CD4-positive, alpha-beta memory T cell (primary cell): Measurements from ENCODE around the gene VPS54. TPM values are rescaled to one million over a fixed set of nuclear protein-coding genes. Genes with fewer than 3 reads are reported as not detected.
"Not testable (repeated sequence)": the region's sequence is repeated elsewhere in the genome, so short reads cannot be mapped to it uniquely, and the experiment has no call there.

Experiments used
- CTCF ChIA-PET: fragments of 350-600 bp; sonication (Branson Sonifier 250); formaldehyde crosslinking; loops from one replicate; lab custom pipeline; 2021; ENCODE audit warnings: inconsistent platforms; ENCODE audit not compliant: partially characterized antibody; lab: Charles Lee
- POLR2A ChIA-PET: fragments of 350-600 bp; sonication (Branson Sonifier 250); formaldehyde crosslinking; loops from one replicate; lab custom pipeline; 2021; ENCODE audit not compliant: partially characterized antibody; lab: Charles Lee
- DNase-seq, 5 donors: peaks; one replicate each; pipeline versions ENCODE4 v3.0.0 to v3.0.0-alpha.2; 2020 to 2022; ENCODE audit warnings: mixed read lengths in 1 of 5
- H3K27ac ChIP-seq: one replicate; pipeline ENCODE4 v1.7.0; 2013; ENCODE audit warnings: low read depth, low read length
- H3K27me3 ChIP-seq: 2 replicates; pipeline ENCODE4 v1.7.0; 2013; ENCODE audit warnings: mild to moderate bottlenecking, low read length, moderate library complexity; ENCODE audit not compliant: insufficient read depth
- H3K36me3 ChIP-seq: 2 replicates; pipeline ENCODE4 v1.7.0; 2013; ENCODE audit warnings: mild to moderate bottlenecking, low read length, moderate library complexity; ENCODE audit not compliant: insufficient read depth
- H3K4me1 ChIP-seq: 2 replicates; pipeline ENCODE4 v1.7.0; 2013; ENCODE audit warnings: mild to moderate bottlenecking, low read length, moderate library complexity; ENCODE audit not compliant: insufficient read depth
- H3K4me3 ChIP-seq, 2 donors: one replicate each; pipeline ENCODE4 v1.7.0; 2013; ENCODE audit warnings: low read length in 2 of 2, mild to moderate bottlenecking in 1 of 2
- H3K9me3 ChIP-seq, 2 donors: one replicate each; pipeline ENCODE4 v1.7.0; 2013; ENCODE audit warnings: low read length in 2 of 2, control low read depth in 1 of 2; ENCODE audit not compliant: control insufficient read depth in 1 of 2
- H3K27ac Mint-ChIP-seq, 7 donors: one replicate each; pipeline ENCODE4 v1.8.0; 2020 to 2021; ENCODE audit warnings: mixed read lengths in 7 of 7, mild to moderate bottlenecking in 6 of 7, inconsistent platforms in 3 of 7, moderate library complexity in 3 of 7
- H3K27me3 Mint-ChIP-seq, 2 donors: one replicate each; pipeline ENCODE4 v1.8.0; 2020 to 2021; ENCODE audit warnings: mixed read lengths in 2 of 2
- H3K36me3 Mint-ChIP-seq, 2 donors: one replicate each; pipeline ENCODE4 v1.8.0; 2020 to 2021; ENCODE audit warnings: mixed read lengths in 2 of 2, inconsistent platforms in 1 of 2, mild to moderate bottlenecking in 1 of 2
- H3K4me1 Mint-ChIP-seq, 4 donors: one replicate each; pipeline ENCODE4 v1.8.0; 2020 to 2021; ENCODE audit warnings: mixed read lengths in 4 of 4, mild to moderate bottlenecking in 1 of 4
- H3K4me3 Mint-ChIP-seq, 8 donors: one replicate each; pipeline ENCODE4 v1.8.0; 2020 to 2021; ENCODE audit warnings: mixed read lengths in 8 of 8, mild to moderate bottlenecking in 7 of 8, moderate library complexity in 6 of 8, inconsistent platforms in 3 of 8
- H3K9me3 Mint-ChIP-seq, 8 donors: one replicate each; pipeline ENCODE4 v1.8.0; 2020 to 2021; ENCODE audit warnings: mixed read lengths in 8 of 8, mild to moderate bottlenecking in 5 of 8, inconsistent platforms in 3 of 8, moderate library complexity in 1 of 8
- intact Hi-C: fragments of 100-400 bp; cut with micrococcal nuclease; formaldehyde crosslinking; loops from one replicate; pipeline ENCODE4 v1.15.1; 2023
- polyA plus RNA-seq, 2 donors: library from polyadenylated mRNA; unstranded; fragments of 300-500 nt; fragmentation: Illumina TruSeq; gene quantifications; one replicate each; pipeline ENCODE4 v1.2.3, GENCODE V29; 2021
- total RNA-seq, 2 experiments: library from RNA; stranded (reverse); gene quantifications; one replicate each; pipeline ENCODE4 v1.2.3, GENCODE V29; 2021

VPS54 gene
- total and polyA plus RNA-seq, 4 experiments from 2014 or later = 4.0 to 16.4 (median 12.2) TPM

DNA sequence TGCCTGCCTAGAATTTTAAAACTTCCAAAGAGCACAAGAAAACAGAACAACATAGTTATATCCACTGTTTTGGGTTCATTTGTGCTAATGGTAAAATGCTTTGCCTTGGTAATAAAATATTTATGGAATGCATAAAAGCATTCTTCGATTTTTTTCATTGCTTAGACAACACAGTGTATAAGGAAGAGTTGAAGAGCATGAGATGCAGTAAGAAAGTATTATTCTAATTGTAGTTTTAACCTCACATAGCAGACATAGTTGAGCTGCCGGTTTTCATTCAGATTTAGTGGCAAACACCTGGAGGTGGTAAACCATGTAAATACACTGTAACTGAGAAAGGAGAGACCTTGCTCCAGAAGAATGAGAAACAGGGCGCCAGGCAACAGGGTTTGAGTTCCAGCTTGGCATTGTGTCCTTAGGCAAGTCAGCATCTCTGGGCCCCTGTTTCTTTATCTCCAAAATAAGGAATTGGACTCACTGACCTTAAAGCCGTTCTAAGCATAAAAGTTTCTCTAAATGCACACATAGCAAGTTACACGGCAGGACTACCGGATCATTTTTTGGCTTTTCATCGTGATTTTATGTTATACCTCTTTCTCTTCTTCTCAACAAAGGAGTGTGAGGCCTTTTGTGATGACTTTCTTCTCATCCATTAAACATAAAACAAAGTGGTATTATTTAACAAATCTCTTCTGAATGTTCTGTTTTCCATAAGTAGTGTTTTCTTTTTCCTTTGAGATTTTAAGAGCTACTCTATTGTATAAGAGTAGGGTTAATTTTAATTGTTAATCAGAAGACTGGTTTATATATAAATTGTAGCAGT lies 169.6 kb downstream of the VPS54 start:
- H3K36me3 ChIP-seq = no peaks in the 10 kb centered on the region
- Mint-ChIP-seq H3K4me1 (peaks cover 60 to 94% (median 75%) of the 10 kb centered on the region in 4 donors), H3K36me3 (peaks cover 9 to 13% of the 10 kb centered on the region in 2 donors), H3K27ac (peak overlapping the region in 5 of 7 donors; percentile 62 to 91 (median 82)), H3K27me3 (no peaks in the 10 kb centered on the region), H3K9me3 (peaks cover 0 to 3% (median 0%) of the 10 kb centered on the region in 8 donors), H3K4me3 (peak overlapping the region in 4 of 8 donors; percentile 1 to 67 (median 28))
- ChIA-PET CTCF (interaction anchor here (1.2 to 3.3 kb wide), 3 partner anchors 9 to 262 kb away, joined by 3 to 27 read pairs (median 4); partner anchors contain the start of gene WDPCP), POLR2A (interaction anchor here (2.2 kb wide), 1 partner anchor 8 kb away, joined by 18 read pairs; the partner anchor contains the start of gene UGP2)
- DNase-seq = no peak
- H3K27me3 ChIP-seq = no peaks in the 10 kb centered on the region
- no peaks in the 10 kb centered on the region for H3K9me3 ChIP-seq
- no peak overlapping the region for H3K4me3 ChIP-seq
- intact Hi-C loops = no loop called here
- H3K27ac ChIP-seq = no peak overlapping the region
- H3K4me1 ChIP-seq = peaks cover 74% of the 10 kb centered on the region

DNA sequence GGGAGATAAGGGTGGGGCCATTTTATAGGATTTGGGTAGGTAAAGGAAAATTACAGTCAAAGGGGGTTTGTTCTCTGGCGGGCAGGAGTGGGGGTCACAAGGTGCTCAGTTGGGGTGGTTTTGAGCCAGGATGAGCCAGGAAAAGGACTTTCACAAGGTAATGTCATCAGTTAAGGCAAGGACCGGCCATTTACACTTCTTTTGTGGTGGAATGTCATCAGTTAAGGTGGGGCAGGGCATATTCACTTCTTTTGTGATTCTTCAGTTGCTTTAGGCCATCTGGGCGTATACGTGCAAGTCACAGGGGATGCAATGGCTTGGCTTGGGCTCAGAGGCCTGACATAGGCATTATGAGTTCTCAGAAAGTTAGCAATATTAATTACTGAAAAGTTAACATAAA lies 171.7 kb downstream of the VPS54 start:
- Mint-ChIP-seq H3K36me3 (peaks cover 9 to 13% of the 10 kb centered on the region in 2 donors), H3K4me3 (peak overlapping the region in 2 of 8 donors; percentile 29 to 52), H3K4me1 (peaks cover 66 to 94% (median 76%) of the 10 kb centered on the region in 4 donors), H3K27ac (peak overlapping the region in 2 of 7 donors; percentile 57 to 61)
- CTCF ChIA-PET = interaction anchor here (3.8 kb wide), 1 partner anchor 13 kb away, joined by 23 read pairs; no protein-coding TSS in a partner anchor
- H3K27ac ChIP-seq, H3K27me3 Mint-ChIP-seq, H3K9me3 ChIP-seq, intact Hi-C loops, POLR2A ChIA-PET, DNase-seq, H3K9me3 Mint-ChIP-seq, H3K27me3 ChIP-seq, H3K4me3 ChIP-seq, H3K36me3 ChIP-seq: not testable (repeated sequence)
- peaks cover 74% of the 10 kb centered on the region for H3K4me1 ChIP-seq

DNA sequence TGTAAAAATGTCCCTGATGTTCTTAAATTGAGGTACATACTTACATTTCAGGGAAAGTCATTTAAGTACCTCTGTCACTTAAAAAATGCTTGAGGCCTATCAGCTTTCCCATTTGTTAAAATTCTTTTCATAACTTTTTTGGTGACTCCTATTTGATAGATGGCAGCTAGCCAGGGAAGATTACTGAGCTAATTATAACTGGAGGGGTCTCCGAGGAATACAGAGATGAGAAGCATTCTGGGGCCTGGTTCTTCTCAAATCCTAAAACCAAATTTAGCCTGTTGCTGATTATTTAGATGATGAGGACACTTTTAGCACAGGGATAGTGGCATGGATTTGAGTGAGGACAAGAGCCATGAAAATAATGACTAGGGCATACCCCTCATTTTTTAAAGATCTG lies 172.7 kb downstream of the VPS54 start:
- no peak overlapping the region for H3K4me3 ChIP-seq
- Mint-ChIP-seq H3K36me3 (peaks cover 13 to 19% of the 10 kb centered on the region in 2 donors), H3K4me3 (no peak overlapping the region), H3K27ac (peak overlapping the region in 2 of 7 donors; percentile 4 to 48), H3K9me3 (no peaks in the 10 kb centered on the region), H3K27me3 (no peaks in the 10 kb centered on the region), H3K4me1 (peaks cover 62 to 93% (median 73%) of the 10 kb centered on the region in 4 donors)
- no peaks in the 10 kb centered on the region for H3K36me3 ChIP-seq
- no peak overlapping the region for H3K27ac ChIP-seq
- H3K4me1 ChIP-seq = peaks cover 69% of the 10 kb centered on the region
- CTCF ChIA-PET = interaction anchor here (0.7 to 3.8 kb wide), 4 partner anchors 11 to 147 kb away, joined by 3 to 23 read pairs (median 7); no protein-coding TSS in a partner anchor
- intact Hi-C loops = no loop called here
- H3K27me3 ChIP-seq = no peaks in the 10 kb centered on the region
- no peaks in the 10 kb centered on the region for H3K9me3 ChIP-seq
- no peak for DNase-seq
- POLR2A ChIA-PET = interaction anchor here (1.6 kb wide), 1 partner anchor 9 kb away, joined by 5 read pairs; no protein-coding TSS in a partner anchor

DNA sequence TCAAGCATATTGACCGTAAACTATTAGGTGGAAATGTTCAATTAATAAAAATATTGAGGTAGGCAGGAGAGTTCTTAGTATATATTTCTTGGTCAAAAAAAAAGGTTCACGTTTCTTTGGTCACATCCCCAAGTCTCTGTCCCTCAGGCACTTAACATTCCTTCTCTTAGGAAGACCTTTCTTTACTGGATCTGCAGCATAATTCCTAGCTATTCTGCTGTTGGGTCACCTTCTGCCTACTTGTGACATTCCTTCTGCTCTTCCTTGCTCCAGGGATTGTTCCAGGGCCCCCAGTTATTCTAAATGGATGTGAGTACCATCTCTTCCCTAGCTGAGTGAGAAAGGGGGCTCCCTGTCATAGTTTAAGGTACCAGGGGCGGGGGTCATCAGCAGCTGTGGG lies 173.4 kb downstream of the VPS54 start:
- no peaks in the 10 kb centered on the region for H3K27me3 Mint-ChIP-seq
- Histone ChIP-seq H3K4me3 (no peak overlapping the region), H3K9me3 (no peaks in the 10 kb centered on the region), H3K4me1 (peaks cover 62% of the 10 kb centered on the region), H3K27me3 (no peaks in the 10 kb centered on the region), H3K27ac (no peak overlapping the region), H3K36me3 (no peaks in the 10 kb centered on the region)
- peak overlapping the region in 5 of 7 donors; percentile 4 to 43 (median 24) for H3K27ac Mint-ChIP-seq
- H3K4me1 Mint-ChIP-seq = peaks cover 57 to 89% (median 68%) of the 10 kb centered on the region in 4 donors
- DNase-seq = no peak
- H3K4me3 Mint-ChIP-seq = peak overlapping the region in 2 of 8 donors; percentile 23 to 26
- intact Hi-C loops = no loop called here
- ChIA-PET POLR2A (interaction anchor here (1.6 to 1.7 kb wide), 2 partner anchors 9 to 12 kb away, joined by 3 to 5 read pairs; no protein-coding TSS in a partner anchor), CTCF (interaction anchor here (0.7 to 3.8 kb wide), 4 partner anchors 12 to 147 kb away, joined by 3 to 23 read pairs (median 7); no protein-coding TSS in a partner anchor)
- peaks cover 0 to under 1% (median 0%) of the 10 kb centered on the region in 8 donors for H3K9me3 Mint-ChIP-seq
- H3K36me3 Mint-ChIP-seq = peaks cover 13 to 21% of the 10 kb centered on the region in 2 donors

DNA sequence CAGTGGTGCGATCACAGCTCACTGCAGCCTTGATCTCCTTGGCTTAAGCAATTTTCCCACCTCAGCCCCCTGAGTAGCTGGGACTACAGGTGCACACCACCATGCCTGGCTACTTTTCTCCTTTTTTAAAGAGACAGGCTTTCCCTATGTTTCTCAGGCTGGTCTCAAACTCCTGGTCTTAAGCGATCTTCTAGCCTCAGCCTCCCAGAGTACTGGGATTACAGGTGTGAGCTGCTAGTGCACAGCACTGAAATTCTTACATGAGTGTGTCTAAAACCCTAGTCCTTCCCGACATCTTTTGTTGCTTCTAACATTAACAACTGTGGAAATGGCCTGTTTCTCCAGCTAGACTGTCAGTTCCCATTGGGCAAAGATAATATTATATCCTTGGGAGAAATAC lies 174.6 kb downstream of the VPS54 start:
- peaks cover 52 to 90% (median 69%) of the 10 kb centered on the region in 4 donors for H3K4me1 Mint-ChIP-seq
- peak overlapping the region in 2 of 8 donors; percentile 58 to 98 for H3K4me3 Mint-ChIP-seq
- DNase-seq = no peak
- ChIA-PET POLR2A (interaction anchor here (1.2 to 1.7 kb wide), 2 partner anchors 13 to 256 kb away, joined by 3 read pairs; partner anchors contain the start of genes MDH1 and WDPCP), CTCF (interaction anchor here (2.9 to 3.8 kb wide), 2 partner anchors 13 to 16 kb away, joined by 10 to 23 read pairs; no protein-coding TSS in a partner anchor)
- intact Hi-C loops = loop anchor here (5.0 kb wide), 4 partner anchors 173 to 1647 kb away; partner anchors contain the start of genes B3GNT2 and VPS54
- H3K36me3 ChIP-seq = no peaks in the 10 kb centered on the region
- H3K27ac Mint-ChIP-seq = peak overlapping the region in 5 of 7 donors; percentile 23 to 95 (median 67)
- no peaks in the 10 kb centered on the region for H3K9me3 ChIP-seq
- peaks cover 59% of the 10 kb centered on the region for H3K4me1 ChIP-seq
- no peaks in the 10 kb centered on the region for H3K27me3 Mint-ChIP-seq
- H3K4me3 ChIP-seq = no peak overlapping the region
- no peaks in the 10 kb centered on the region for H3K27me3 ChIP-seq
- H3K36me3 Mint-ChIP-seq = peaks cover 13 to 24% of the 10 kb centered on the region in 2 donors
- H3K9me3 Mint-ChIP-seq = peaks cover 0 to 5% (median 0%) of the 10 kb centered on the region in 8 donors
- H3K27ac ChIP-seq = no peak overlapping the region

DNA sequence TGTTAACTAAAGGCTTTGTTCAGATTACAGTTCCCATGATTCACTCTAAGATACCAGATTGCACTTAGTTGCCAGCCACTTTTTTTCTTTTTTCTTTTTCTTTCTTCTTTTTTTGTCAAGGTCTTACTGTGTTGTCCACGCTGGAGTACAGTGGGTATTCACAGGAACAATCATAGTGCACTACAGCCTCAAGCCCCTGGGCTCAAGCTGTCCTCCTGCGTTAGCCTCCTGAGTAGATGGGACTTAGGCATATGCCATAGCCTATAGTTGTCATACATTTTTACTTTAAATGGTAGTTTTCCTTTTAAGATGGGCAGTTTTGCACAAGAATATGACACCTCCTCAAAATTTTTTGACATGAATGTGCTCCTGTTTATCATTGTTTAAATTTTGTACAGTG lies 175.4 kb downstream of the VPS54 start:
- peaks cover 13 to 24% of the 10 kb centered on the region in 2 donors for H3K36me3 Mint-ChIP-seq
- peaks cover 47 to 82% (median 63%) of the 10 kb centered on the region in 4 donors for H3K4me1 Mint-ChIP-seq
- Histone ChIP-seq H3K36me3 (no peaks in the 10 kb centered on the region), H3K27me3 (no peaks in the 10 kb centered on the region), H3K9me3 (no peaks in the 10 kb centered on the region), H3K4me1 (peaks cover 51% of the 10 kb centered on the region), H3K27ac (no peak overlapping the region), H3K4me3 (no peak overlapping the region)
- peaks cover 0 to 5% (median 0%) of the 10 kb centered on the region in 8 donors for H3K9me3 Mint-ChIP-seq
- DNase-seq = no peak
- H3K27ac Mint-ChIP-seq = peak overlapping the region in 5 of 7 donors; percentile 21 to 95 (median 49)
- ChIA-PET CTCF (interaction anchor here (3.8 to 4.1 kb wide), 2 partner anchors 11 to 17 kb away, joined by 23 to 37 read pairs; no protein-coding TSS in a partner anchor), POLR2A (interaction anchor here (0.6 to 3.9 kb wide), 4 partner anchors 13 to 303 kb away, joined by 3 to 113 read pairs (median 4); partner anchors contain the start of genes MDH1 and WDPCP)
- intact Hi-C loops = loop anchor here (5.0 kb wide), 4 partner anchors 174 to 1646 kb away; partner anchors contain the start of genes B3GNT2 and VPS54
- no peaks in the 10 kb centered on the region for H3K27me3 Mint-ChIP-seq
- H3K4me3 Mint-ChIP-seq = peak overlapping the region; percentile 9 to 98 (median 50)
